A673 (cell line): Measurements from ENCODE around the gene SPINK1.

Experiments used
- CTCF ChIP-seq: fragments of 300-800, 200-600 bp; sonication (generic); conservative IDR thresholded peaks from 2 replicates; pipeline ENCODE4 v1.5.1; 2017; ENCODE audit warnings: low read depth, mild to moderate bottlenecking, antibody characterized with exemption, low read length, moderate library complexity, mixed read lengths
- EZH2 ChIP-seq: fragments of 200-600 bp; sonication (generic); IDR thresholded peaks from 2 replicates; pipeline ENCODE4 v1.6.1; 2017; ENCODE audit warnings: borderline replicate concordance, low read depth, mild to moderate bottlenecking, mixed read lengths, antibody characterized with exemption, low read length; ENCODE audit not compliant: poor library complexity, severe bottlenecking

- TF ChIP-seq CTCF (no peak), EZH2 (no peak)
Observed at GRCh38 chr5:147779694-147780093, 51.8 kb downstream of the SPINK1 start.
